ENCODE results near the gene OR5AL1.

DNA sequence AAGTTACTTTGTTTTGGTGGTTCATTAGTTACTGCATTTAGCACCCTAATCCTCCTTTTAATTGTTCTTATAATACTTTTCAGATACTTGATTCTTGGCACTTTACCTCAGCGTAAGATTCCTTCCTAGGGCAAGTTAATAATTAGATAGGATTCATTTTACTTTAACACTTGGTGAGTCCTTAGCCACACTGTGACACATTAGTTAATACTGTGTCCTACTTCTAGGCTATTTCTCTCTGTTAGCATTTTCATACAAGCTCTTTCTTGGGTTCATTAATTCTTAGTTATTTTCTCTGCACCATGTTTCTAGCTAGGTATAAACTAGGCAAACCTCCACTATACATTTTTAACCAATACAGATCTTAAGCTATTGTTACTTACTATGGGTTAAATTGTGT is 44.6 kb downstream of the OR5AL1 start:
- TF ChIP-seq POLR2A (IDR thresholded peaks at IDR 0.05), result no peak
- TF ChIP-seq, protein P1, sequence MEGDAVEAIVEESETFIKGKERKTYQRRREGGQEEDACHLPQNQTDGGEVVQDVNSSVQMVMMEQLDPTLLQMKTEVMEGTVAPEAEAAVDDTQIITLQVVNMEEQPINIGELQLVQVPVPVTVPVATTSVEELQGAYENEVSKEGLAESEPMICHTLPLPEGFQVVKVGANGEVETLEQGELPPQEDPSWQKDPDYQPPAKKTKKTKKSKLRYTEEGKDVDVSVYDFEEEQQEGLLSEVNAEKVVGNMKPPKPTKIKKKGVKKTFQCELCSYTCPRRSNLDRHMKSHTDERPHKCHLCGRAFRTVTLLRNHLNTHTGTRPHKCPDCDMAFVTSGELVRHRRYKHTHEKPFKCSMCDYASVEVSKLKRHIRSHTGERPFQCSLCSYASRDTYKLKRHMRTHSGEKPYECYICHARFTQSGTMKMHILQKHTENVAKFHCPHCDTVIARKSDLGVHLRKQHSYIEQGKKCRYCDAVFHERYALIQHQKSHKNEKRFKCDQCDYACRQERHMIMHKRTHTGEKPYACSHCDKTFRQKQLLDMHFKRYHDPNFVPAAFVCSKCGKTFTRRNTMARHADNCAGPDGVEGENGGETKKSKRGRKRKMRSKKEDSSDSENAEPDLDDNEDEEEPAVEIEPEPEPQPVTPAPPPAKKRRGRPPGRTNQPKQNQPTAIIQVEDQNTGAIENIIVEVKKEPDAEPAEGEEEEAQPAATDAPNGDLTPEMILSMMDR (IDR thresholded peaks at IDR 0.05), result no peak

All from body of pancreas (tissue), 4 donors.